DMS79 (cell line): ENCODE results near the gene EDIL3.
"Not testable (repeated sequence)": the region's sequence is repeated elsewhere in the genome, so short reads cannot be mapped to it uniquely, and the experiment has no call there.

Experiments
- DNase-seq: peaks from one replicate; lab custom pipeline; 2025; lab: John Stamatoyannopoulos, UW

EDIL3 gene

GRCh38 chr5:84168841-84169240, 215.8 kb downstream of the EDIL3 start:
- DNase-seq, result no peak

DNA sequence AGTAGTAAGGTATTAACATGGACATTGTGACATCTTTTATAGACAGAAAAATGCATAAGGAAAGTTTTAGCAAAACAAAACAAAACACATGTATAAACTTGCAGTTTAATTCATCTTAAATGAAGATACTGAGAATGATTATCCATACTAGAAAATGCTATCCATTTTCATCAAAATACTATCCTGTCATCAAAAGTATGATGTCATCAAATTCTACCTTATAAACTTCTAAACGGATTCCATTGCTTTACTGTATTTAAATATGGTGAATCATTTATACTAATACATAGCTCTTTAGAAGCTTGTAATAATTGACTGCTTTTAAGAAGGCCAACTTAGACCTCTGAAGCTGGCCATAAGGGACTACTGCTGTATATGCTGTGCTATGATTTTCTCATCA, 221.0 kb downstream of the EDIL3 start:
- DNase-seq, result no peak

DNA sequence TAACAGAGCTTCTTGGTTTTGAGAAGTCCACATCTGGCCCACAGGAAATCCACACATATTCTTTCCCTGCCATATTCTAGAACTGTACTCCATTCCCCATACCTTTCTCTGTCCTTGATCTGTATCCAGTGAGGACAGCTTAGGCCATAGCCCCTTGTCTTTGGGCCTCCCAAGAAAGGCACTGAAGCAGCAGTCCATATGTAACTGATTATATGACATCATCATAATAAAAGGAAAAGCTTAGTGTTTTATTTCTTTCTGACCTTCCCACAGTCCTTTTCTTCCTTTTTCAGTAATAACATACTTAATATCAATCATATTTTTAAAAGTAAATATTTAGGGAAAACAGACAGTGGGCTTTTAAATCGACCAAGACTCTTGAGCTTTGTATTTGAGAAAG, 222.0 kb downstream of the EDIL3 start:
- no peak for DNase-seq

GRCh38 chr5:84160650-84161049, 224.0 kb downstream of the EDIL3 start:
- DNase-seq, result not testable (repeated sequence)

- DNase-seq, result no peak
Observed at GRCh38 chr5:84149094-84149493, 235.6 kb downstream of the EDIL3 start.

DNA sequence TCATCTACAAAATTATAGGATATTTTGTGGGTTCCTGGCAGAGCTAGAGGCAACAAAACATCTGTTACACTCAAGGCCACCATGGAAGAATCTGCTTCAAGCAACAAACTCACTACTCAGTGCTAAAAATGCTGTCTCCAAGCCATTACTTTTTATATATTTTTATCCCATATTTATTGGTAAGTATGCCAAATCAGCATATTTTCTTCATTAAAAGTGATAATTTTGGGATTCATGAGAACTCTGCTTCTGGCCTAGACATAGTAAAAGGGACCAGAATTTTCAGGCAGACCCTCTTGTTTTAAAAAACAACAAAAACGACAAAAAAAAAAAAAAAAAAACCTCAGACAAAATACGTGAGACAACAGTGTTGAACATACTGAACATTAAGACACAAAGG, 236.0 kb downstream of the EDIL3 start:
- DNase-seq, result no peak

- DNase-seq, result no peak
Observed at GRCh38 chr5:84137541-84137940, 247.1 kb downstream of the EDIL3 start.

GRCh38 chr5:84131372-84131771, 253.3 kb downstream of the EDIL3 start:
- DNase-seq, result no peak

- DNase-seq, result no peak
Observed at GRCh38 chr5:84130006-84130580, 254.6 kb downstream of the EDIL3 start.

- DNase-seq, result no peak
Observed at GRCh38 chr5:84125216-84125615, 259.5 kb downstream of the EDIL3 start.

- DNase-seq, result no peak
Observed at GRCh38 chr5:84119252-84119651, 265.4 kb downstream of the EDIL3 start.

DNA sequence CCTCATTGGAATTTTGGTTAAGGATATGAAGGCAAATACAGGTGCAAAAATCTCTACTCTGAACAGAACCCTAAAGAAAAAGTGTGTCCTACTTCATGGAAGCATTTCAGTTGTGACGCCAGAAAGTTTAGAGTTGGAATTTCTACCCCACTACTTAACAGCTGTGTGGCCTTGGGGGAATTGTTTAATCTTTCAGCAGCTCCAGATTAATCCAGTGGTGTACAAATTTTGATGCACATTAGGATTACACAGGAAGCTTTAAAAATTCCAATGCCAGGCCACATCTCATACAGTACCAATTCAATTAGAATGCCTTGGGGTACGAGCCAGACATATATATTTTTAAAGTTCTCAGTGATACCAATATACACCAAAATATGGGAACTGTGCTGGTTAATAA, 266.1 kb downstream of the EDIL3 start:
- no peak for DNase-seq

GRCh38 chr5:84115727-84116126, 269.0 kb downstream of the EDIL3 start:
- no peak for DNase-seq

DNA sequence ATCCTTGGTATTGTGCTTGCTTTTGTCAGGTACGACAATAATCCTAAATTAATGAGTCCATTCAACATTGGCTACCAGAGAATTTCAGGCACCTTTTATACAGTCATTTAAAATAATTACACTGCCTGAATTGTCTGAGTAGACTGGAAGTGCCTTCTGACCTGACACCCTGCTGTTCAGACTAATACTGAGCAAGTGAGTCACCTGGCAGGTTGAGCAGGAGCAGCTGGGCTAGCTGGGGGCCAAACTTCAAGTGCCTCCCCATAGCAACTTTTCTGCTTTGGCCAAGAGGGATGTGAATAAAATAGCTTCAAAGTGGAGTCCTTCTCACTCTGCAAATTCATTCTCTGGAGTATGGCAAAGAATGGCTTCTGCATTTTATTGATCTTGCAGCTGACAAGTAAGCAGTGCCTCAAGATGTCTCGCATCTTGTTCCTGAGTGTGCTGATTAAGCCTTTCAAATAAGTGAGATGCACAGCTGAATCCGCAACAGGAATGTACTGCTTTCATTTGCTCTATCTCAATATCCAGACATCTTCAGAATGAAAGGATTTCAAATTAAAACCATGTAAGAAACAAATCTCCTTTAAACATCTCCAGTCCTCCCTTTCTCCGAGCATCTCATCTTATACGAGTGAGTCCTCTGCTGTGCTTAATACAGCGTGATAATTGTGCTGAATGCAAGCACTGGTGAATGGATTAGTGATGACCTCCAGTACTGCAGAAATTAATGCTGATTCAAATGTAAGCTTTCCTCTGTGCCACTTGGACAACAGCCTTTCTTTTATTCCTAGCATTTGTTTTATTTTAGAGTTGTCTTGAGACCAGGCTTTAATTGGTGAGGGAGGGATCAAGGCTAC, 271.2 kb downstream of the EDIL3 start:
- no peak for DNase-seq

DNA sequence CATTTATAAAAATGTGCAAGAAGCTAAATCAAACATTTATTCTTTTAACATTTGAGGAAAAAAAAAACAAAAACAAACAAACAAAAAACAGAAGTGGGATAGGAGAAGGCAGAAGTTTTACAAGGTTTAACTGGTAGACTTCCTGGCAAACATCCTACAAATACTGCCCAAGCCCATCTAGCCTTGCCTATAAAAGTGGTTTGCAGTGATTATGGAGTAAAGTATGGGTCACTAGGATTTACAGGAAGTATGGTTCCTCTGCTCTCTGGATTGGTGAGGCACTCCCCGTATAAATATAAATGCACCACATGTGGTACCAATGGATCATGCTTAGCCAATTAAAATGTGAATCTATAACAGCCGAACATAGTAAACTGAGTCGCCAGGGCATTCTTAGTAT, 291.9 kb downstream of the EDIL3 start:
- DNase-seq, result no peak

GRCh38 chr5:84091127-84091799, 293.4 kb downstream of the EDIL3 start:
- no peak for DNase-seq

GRCh38 chr5:84088996-84089395, 295.7 kb downstream of the EDIL3 start:
- no peak for DNase-seq

- no peak for DNase-seq
Observed at GRCh38 chr5:84086511-84086910, 298.2 kb downstream of the EDIL3 start.

DNA sequence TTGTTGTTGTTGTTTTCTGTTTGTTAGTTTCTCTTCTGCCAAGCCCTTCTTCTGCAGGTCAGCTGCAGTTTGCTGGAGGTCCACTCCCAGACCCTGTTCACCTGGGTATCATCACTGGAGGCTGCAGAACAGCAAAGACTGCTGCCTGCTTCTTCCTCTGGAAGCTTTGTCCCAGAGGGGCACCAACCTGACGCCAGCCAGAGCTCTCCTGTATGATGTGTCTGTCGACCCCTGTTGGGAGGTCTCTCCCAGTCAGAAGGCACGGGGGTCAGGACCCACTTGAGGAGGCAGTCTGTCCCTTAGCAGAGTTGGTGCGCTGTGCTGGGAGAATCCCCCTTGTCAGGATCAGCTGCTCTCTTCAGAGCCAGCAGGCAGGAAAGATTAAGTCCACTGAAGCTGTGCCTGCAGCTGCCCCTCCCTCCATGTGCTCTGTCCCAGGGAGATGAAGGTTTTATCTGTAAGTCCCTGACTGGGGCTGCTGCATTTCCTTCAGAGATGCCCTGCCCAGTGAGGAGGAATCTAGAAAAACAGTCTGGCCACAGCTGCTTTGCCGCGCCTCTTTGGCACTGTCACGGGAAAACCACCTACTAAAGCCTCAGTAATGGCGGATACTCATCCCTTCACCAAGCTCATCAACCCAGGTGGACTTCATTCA, 299.2 kb downstream of the EDIL3 start:
- DNase-seq, result no peak

DNA sequence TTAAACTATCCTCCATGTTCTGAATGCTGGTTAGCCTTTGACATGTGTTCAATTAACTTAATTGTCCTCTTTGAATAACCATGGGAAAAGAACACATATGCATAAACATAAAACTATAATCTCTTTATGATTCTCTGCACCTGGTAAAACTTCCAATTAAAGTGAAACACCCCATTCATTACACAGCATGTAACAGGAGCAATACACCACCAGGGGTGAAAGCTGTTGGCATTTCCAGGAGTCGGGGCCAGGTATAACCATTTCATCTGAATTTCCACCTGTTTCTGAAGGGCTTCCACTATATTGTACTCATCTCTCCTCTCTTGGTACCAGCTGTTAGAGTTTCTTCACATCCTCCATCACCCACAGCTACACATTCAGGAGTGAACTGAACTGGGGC, 303.8 kb downstream of the EDIL3 start:
- no peak for DNase-seq

DNA sequence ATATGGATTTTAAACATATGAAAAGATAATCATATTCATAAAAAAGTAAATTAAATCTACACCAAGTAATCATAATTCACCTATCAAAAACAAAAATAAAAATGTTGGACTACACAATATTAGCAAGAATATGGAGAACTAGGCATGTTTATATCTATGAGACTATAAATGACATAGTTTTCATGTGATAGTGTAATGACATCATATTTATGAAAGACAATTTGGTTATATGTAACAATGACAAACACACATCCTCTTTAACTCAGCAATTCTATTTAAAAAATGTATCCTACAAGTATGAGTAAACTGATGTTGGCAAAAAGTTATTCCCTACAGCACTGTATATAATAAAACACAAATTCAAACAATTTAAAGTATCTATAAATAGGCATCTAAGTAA, 312.3 kb downstream of the EDIL3 start:
- DNase-seq, result no peak

DNA sequence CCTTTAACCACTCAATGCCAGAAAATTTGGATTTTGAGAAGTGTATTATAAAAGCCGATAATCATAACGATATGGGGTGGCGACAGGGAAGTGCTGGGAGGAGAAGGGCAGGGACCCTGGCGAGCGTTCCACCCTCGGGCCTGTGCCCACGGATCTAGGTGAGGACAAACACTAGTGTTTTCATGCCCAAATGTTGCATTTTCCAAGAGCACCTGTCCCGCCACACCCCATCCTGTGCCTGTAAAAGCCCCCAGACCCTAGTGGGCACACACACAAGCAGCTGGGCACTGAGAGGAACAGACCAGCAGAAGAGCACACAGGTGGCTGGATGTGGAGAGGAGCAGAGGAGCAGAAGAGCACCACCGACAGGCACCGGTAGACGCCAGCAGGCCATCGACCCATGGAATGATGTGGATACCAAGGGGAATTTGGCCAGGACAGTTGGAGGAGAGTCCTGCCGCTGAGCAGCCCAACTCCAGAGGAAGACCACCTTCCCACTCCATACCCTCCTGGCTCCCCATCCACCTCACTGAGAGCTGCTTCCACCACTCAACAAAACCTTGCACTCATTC, 315.0 kb downstream of the EDIL3 start:
- no peak for DNase-seq
